EL (cell line): ENCODE measurements around the gene CACNA1C.
A peak's percentile ranks its signal among the peaks of the same experiment; 100 is the strongest.

Experiments
- DNase-seq: peaks from one replicate; pipeline ENCODE4 v3.0.0-alpha.2; 2016

The CACNA1C gene

GRCh38 chr12:2173971-2174370 is 121.2 kb downstream of the CACNA1C start:
- no peak for DNase-seq

GRCh38 chr12:2177003-2177402 is 124.2 kb downstream of the CACNA1C start:
- no peak for DNase-seq

GRCh38 chr12:2177751-2178150 is 125.0 kb downstream of the CACNA1C start:
- DNase-seq: no peak

- DNase-seq: no peak
Observed at GRCh38 chr12:2179058-2179457, 126.3 kb downstream of the CACNA1C start.

GRCh38 chr12:2179953-2180736 is 127.4 kb downstream of the CACNA1C start:
- peak; percentile 96 for DNase-seq

GRCh38 chr12:2180737-2181082 is 127.9 kb downstream of the CACNA1C start:
- no peak for DNase-seq

- DNase-seq: peak; percentile 32
Observed at GRCh38 chr12:2183556-2184541, 131.1 kb downstream of the CACNA1C start.

- no peak for DNase-seq
Observed at GRCh38 chr12:2185751-2186341, 133.1 kb downstream of the CACNA1C start.

GRCh38 chr12:2187195-2187945 is 134.6 kb downstream of the CACNA1C start:
- no peak for DNase-seq

GRCh38 chr12:2190085-2190484 is 137.3 kb downstream of the CACNA1C start:
- DNase-seq: no peak

GRCh38 chr12:2190896-2191533 is 138.2 kb downstream of the CACNA1C start:
- no peak for DNase-seq

GRCh38 chr12:2191534-2192153 is 138.9 kb downstream of the CACNA1C start:
- no peak for DNase-seq

- DNase-seq: no peak
Observed at GRCh38 chr12:2192231-2192630, 139.4 kb downstream of the CACNA1C start.

GRCh38 chr12:2194060-2194459 is 141.3 kb downstream of the CACNA1C start:
- DNase-seq: no peak

GRCh38 chr12:2194571-2194970 is 141.8 kb downstream of the CACNA1C start:
- DNase-seq: no peak

GRCh38 chr12:2195085-2195484 is 142.3 kb downstream of the CACNA1C start:
- DNase-seq: no peak

GRCh38 chr12:2198005-2198501 is 145.3 kb downstream of the CACNA1C start:
- DNase-seq: peak; percentile 88

- no peak for DNase-seq
Observed at GRCh38 chr12:2198542-2198941, 145.8 kb downstream of the CACNA1C start.

GRCh38 chr12:2205996-2206395 is 153.2 kb downstream of the CACNA1C start:
- DNase-seq: no peak

- no peak for DNase-seq
Observed at GRCh38 chr12:2208837-2209635, 156.2 kb downstream of the CACNA1C start.

GRCh38 chr12:2211119-2211518 is 158.3 kb downstream of the CACNA1C start:
- no peak for DNase-seq
